ENCODE measurements around the gene L3MBTL3. TPM values are rescaled to one million over a fixed set of nuclear protein-coding genes. Genes with fewer than 3 reads are reported as not detected.
A peak's percentile ranks its signal among the peaks of the same experiment; 100 is the strongest.

The L3MBTL3 gene
- total and polyA plus RNA-seq, 2 experiments from 2014 or later, result 4.2 to 4.9 TPM

DNA sequence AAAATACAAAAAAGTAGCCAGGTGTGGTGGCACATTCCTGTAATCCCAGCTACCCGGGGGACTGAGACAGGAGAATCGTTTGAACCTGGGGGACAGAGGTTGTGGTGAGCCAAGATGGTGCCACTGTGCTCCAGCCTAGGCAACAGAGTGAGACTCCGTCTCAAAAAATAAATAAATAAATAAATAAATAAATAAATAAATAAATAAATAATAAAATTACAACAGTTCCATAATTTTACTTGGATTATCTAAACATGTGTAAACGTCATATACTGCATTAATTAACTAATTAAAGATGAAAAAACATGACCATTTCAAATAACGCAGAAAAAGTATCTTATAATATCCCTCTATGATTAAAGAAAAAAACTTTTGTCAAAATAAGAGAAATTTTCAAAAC, 138.5 kb downstream of the L3MBTL3 start:
- DNase-seq (ENCODE audit: low read depth in 1 of 2, low spot score in 1 of 2), result no peak
- no peak overlapping the region for H3K4me3 ChIP-seq

DNA sequence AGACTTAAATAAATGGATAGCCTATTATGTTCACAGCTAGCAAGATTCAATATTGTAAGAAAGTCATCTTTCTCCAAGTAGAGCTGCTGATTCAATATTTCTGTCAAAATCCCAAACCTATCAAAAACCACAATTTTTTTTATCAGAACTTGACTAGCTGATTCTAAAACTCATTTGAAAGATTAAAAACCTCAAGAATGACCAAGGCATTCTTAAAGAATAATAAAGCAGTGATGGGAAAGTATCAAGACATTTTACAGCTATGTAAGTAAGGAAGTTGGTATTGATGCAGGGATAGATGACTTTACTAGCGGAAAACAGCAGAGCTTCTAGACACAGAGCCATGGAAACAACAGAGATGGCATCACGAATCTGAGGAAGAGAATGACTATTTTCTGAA, 139.7 kb downstream of the L3MBTL3 start:
- Histone ChIP-seq H3K36me3 (no peaks in the 10 kb centered on the region), H3K4me3 (no peak overlapping the region), H3K27ac (no peak overlapping the region), H3K4me1 (ENCODE audit: low read depth) (no peaks in the 10 kb centered on the region), H3K9me3 (ENCODE audit: low read depth) (no peaks in the 10 kb centered on the region), H3K27me3 (no peaks in the 10 kb centered on the region)
- TF ChIP-seq, protein P1, sequence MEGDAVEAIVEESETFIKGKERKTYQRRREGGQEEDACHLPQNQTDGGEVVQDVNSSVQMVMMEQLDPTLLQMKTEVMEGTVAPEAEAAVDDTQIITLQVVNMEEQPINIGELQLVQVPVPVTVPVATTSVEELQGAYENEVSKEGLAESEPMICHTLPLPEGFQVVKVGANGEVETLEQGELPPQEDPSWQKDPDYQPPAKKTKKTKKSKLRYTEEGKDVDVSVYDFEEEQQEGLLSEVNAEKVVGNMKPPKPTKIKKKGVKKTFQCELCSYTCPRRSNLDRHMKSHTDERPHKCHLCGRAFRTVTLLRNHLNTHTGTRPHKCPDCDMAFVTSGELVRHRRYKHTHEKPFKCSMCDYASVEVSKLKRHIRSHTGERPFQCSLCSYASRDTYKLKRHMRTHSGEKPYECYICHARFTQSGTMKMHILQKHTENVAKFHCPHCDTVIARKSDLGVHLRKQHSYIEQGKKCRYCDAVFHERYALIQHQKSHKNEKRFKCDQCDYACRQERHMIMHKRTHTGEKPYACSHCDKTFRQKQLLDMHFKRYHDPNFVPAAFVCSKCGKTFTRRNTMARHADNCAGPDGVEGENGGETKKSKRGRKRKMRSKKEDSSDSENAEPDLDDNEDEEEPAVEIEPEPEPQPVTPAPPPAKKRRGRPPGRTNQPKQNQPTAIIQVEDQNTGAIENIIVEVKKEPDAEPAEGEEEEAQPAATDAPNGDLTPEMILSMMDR (IDR thresholded peaks at IDR 0.05; ENCODE audit: low read depth, low read length), result no peak
- DNase-seq (ENCODE audit: low read depth in 1 of 2, low spot score in 1 of 2), result peak in 1 of 2 donors; percentile 30

More for the DNA sequence above, 138.5 kb downstream of the L3MBTL3 start:
- H3K36me3 ChIP-seq, result no peaks in the 10 kb centered on the region
- H3K27me3 ChIP-seq, result no peaks in the 10 kb centered on the region
- H3K27ac ChIP-seq, result no peak overlapping the region
- H3K4me1 ChIP-seq (ENCODE audit: low read depth), result no peaks in the 10 kb centered on the region
- TF ChIP-seq, protein P1 (IDR thresholded peaks at IDR 0.05; ENCODE audit: low read depth, low read length), result no peak
- no peaks in the 10 kb centered on the region for H3K9me3 ChIP-seq (ENCODE audit: low read depth)

DNA sequence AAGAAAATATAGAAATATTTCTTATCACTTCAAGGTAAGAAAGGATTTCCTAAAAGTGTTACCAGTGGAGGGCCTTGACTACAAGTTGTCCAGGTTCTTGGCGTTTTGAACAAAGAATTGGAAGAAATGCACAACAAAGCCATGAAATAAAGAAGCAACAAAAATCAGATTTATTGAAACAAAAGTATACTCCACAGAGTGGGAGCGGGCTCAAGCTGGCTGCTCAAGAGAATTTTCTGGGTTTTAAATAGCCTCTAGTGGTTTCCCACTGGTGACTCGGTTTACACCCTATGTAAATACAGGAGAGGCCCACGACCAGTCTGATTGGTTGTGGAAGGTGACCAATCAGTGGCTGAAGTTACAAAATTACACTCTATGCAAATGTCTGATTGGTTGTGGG, 140.2 kb downstream of the L3MBTL3 start:
- no peak for DNase-seq (ENCODE audit: low read depth in 1 of 2, low spot score in 1 of 2)
- H3K27ac ChIP-seq, result no peak overlapping the region
- TF ChIP-seq, protein P1 (IDR thresholded peaks at IDR 0.05; ENCODE audit: low read depth, low read length), result no peak
- H3K4me3 ChIP-seq, result no peak overlapping the region
- no peaks in the 10 kb centered on the region for H3K4me1 ChIP-seq (ENCODE audit: low read depth)
- H3K27me3 ChIP-seq, result no peaks in the 10 kb centered on the region
- no peaks in the 10 kb centered on the region for H3K9me3 ChIP-seq (ENCODE audit: low read depth)
- H3K36me3 ChIP-seq, result no peaks in the 10 kb centered on the region

DNA sequence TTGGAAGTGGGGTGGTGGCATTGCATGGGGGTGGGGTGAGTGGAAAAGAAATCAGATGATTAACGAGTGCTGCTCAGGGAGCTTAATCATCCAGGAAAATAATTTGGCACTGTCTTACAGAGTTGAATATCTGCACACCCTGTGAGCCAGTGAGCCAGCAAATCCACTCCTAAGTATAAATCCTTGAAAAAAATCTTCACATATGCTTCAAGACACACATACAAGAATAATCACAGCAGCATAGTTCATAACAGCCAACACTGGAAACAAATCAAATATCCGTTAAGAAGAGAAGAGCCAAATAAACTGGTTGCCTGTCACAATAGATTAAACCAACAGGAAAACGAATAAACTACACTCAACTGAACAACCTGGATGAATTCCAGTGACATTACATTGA, 141.6 kb downstream of the L3MBTL3 start:
- no peaks in the 10 kb centered on the region for H3K36me3 ChIP-seq

DNA sequence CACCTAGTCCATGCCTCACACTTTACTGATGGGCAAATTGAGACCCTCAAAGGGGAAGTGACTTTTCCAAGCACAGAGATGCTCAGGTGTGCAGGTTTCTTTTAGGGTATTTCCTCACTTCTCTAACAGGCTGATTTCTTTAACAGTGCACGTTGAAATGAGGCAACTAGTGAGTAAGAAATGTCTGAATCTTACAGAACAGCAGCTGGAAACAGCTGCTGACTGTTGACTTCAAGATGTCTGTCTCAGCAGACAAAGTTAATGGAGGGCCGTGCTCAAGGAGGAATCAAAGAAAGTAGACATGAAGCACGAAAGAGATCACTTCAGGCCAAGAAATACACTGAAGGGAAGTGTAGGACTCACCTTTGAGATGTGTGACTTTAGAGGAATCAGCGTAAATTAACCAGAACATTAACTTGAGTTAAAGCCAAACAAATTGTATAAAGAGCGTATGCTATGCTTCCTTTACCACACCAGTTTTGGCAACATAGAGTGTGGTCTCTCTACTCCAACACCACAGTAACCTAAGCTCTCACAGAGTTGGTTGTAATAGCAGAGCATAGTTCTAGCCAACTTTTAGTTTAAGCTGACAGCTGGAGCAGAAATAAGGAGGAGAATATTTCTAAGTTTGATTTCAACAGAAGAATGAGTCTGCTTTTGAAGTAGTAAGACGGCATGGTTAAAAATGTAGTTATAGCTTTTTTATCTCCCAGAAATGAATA, 143.5 kb downstream of the L3MBTL3 start:
- H3K36me3 ChIP-seq, result no peaks in the 10 kb centered on the region
- no peak overlapping the region for H3K4me3 ChIP-seq
- no peaks in the 10 kb centered on the region for H3K4me1 ChIP-seq (ENCODE audit: low read depth)
- DNase-seq (ENCODE audit: low read depth in 1 of 2, low spot score in 1 of 2), result peak in 1 of 2 donors; percentile 55
- TF ChIP-seq, protein P1 (IDR thresholded peaks at IDR 0.05; ENCODE audit: low read depth, low read length), result no peak
- no peaks in the 10 kb centered on the region for H3K27me3 ChIP-seq
- H3K9me3 ChIP-seq (ENCODE audit: low read depth), result no peaks in the 10 kb centered on the region
- H3K27ac ChIP-seq, result no peak overlapping the region

More for the DNA sequence above, 141.6 kb downstream of the L3MBTL3 start:
- H3K27ac ChIP-seq, result no peak overlapping the region
- no peaks in the 10 kb centered on the region for H3K27me3 ChIP-seq
- no peak for DNase-seq (ENCODE audit: low read depth in 1 of 2, low spot score in 1 of 2)
- H3K4me1 ChIP-seq (ENCODE audit: low read depth), result no peaks in the 10 kb centered on the region
- TF ChIP-seq, protein P1 (IDR thresholded peaks at IDR 0.05; ENCODE audit: low read depth, low read length), result no peak
- no peak overlapping the region for H3K4me3 ChIP-seq
- H3K9me3 ChIP-seq (ENCODE audit: low read depth), result no peaks in the 10 kb centered on the region
